Stimulated activated CD4-positive, alpha-beta T cell treated with anti-CD3 and anti-CD28 coated beads, Interleukin-1b, Interleukin-23, amount 100 ng/mL, for 24 hours (primary cell): ENCODE data around the gene BMPR1A.
A peak's percentile ranks its signal among the peaks of the same experiment; 100 is the strongest.

ENCODE experiments used
- DNase-seq, 4 experiments: peaks; one replicate each; pipeline ENCODE4 v3.0.0-alpha.2; 2020; ENCODE audit warnings: low read depth in 4 of 4, low spot score in 1 of 4

BMPR1A gene

GRCh38 chr10:86953747-86954680 lies 197.6 kb downstream of the BMPR1A start:
- no peak for DNase-seq

GRCh38 chr10:86954681-86955500 lies 198.5 kb downstream of the BMPR1A start:
- DNase-seq: no peak

- no peak for DNase-seq
These were observed 199.2 kb downstream of the BMPR1A start for GRCh38 chr10:86955501-86956194.

GRCh38 chr10:86956195-86956847 lies 199.9 kb downstream of the BMPR1A start:
- no peak for DNase-seq

- DNase-seq: no peak
These were observed 200.5 kb downstream of the BMPR1A start for GRCh38 chr10:86956848-86957448.

GRCh38 chr10:86957471-86958115 lies 201.2 kb downstream of the BMPR1A start, which contains the start of gene MMRN2:
TSS of gene MMRN2 (minus strand) at chr10:86957615. CDS start at chr10:86957541, 74 bp downstream.
- DNase-seq: no peak

- no peak for DNase-seq
These were observed 201.9 kb downstream of the BMPR1A start, which contains the start of gene SNCG for GRCh38 chr10:86958116-86958900. TSS of gene SNCG (plus strand) at chr10:86958599. CDS start at chr10:86958698, 99 bp downstream.

- DNase-seq: no peak
These were observed 202.7 kb downstream of the BMPR1A start for GRCh38 chr10:86958901-86959736.

- no peak for DNase-seq
These were observed 203.3 kb downstream of the BMPR1A start for GRCh38 chr10:86959737-86960002.

GRCh38 chr10:86960003-86960862 lies 203.8 kb downstream of the BMPR1A start:
- DNase-seq: peak in 1 of 4 experiments; percentile 22

- no peak for DNase-seq
These were observed 204.5 kb downstream of the BMPR1A start for GRCh38 chr10:86960863-86961434.

GRCh38 chr10:86961481-86962091 lies 205.2 kb downstream of the BMPR1A start:
- no peak for DNase-seq

- DNase-seq: no peak
These were observed 205.9 kb downstream of the BMPR1A start for GRCh38 chr10:86962136-86962980.

- DNase-seq: no peak
These were observed 206.5 kb downstream of the BMPR1A start for GRCh38 chr10:86962981-86963310.

GRCh38 chr10:86963341-86963919 lies 207.0 kb downstream of the BMPR1A start:
- no peak for DNase-seq
